NCI-H2227 (cell line): Measurements from ENCODE around the gene SPRR2G.
"Not testable (repeated sequence)": the region's sequence is repeated elsewhere in the genome, so short reads cannot be mapped to it uniquely, and the experiment has no call there.

Source experiments
- DNase-seq: peaks from one replicate; lab custom pipeline; 2025; ENCODE audit not compliant: unreplicated experiment; lab: John Stamatoyannopoulos, UW

Gene SPRR2G

GRCh38 chr1:153115264-153115663, 35.4 kb downstream of the SPRR2G start:
- DNase-seq, result not testable (repeated sequence)

- no peak for DNase-seq
Observed at GRCh38 chr1:153113416-153113815, 37.3 kb downstream of the SPRR2G start, which contains the start of gene SPRR2F. Gene SPRR2F (minus strand): TSS chr1:153113516. CDS start chr1:153112733, 783 bp downstream.

- DNase-seq, result not testable (repeated sequence)
Observed at GRCh38 chr1:153112454-153112853, 38.2 kb downstream of the SPRR2G start.

- DNase-seq, result no peak
Observed at GRCh38 chr1:153100245-153100644, 50.4 kb downstream of the SPRR2G start.
